Measurements from ENCODE around the gene PTPRK.
"Not testable (repeated sequence)": the region's sequence is repeated elsewhere in the genome, so short reads cannot be mapped to it uniquely, and the experiment has no call there.

The PTPRK gene

GRCh38 chr6:128057541-128057940 lies 462.9 kb downstream of the PTPRK start:
- no peak for DNase-seq

- no peak for DNase-seq
Observed at GRCh38 chr6:128053109-128053508, 467.3 kb downstream of the PTPRK start.

GRCh38 chr6:128047989-128048388 lies 472.4 kb downstream of the PTPRK start:
- DNase-seq, result no peak

GRCh38 chr6:128046033-128046432 lies 474.4 kb downstream of the PTPRK start:
- DNase-seq, result no peak

- no peak for DNase-seq
Observed at GRCh38 chr6:128039543-128039942, 480.9 kb downstream of the PTPRK start.

- no peak for DNase-seq
Observed at GRCh38 chr6:128036808-128037570, 483.4 kb downstream of the PTPRK start.

GRCh38 chr6:128033156-128033555 lies 487.2 kb downstream of the PTPRK start:
- no peak for DNase-seq

GRCh38 chr6:128032042-128032441 lies 488.4 kb downstream of the PTPRK start:
- DNase-seq, result no peak

GRCh38 chr6:128029826-128030225 lies 490.6 kb downstream of the PTPRK start:
- no peak for DNase-seq

- no peak for DNase-seq
Observed at GRCh38 chr6:128028183-128028582, 492.2 kb downstream of the PTPRK start.

- no peak for DNase-seq
Observed at GRCh38 chr6:128025478-128025877, 494.9 kb downstream of the PTPRK start.

- DNase-seq, result no peak
Observed at GRCh38 chr6:128024969-128025368, 495.4 kb downstream of the PTPRK start.

- DNase-seq, result no peak
Observed at GRCh38 chr6:128024046-128024445, 496.4 kb downstream of the PTPRK start.

- no peak for DNase-seq
Observed at GRCh38 chr6:128018821-128019220, 501.6 kb downstream of the PTPRK start.

- no peak for DNase-seq
Observed at GRCh38 chr6:128017288-128017687, 503.1 kb downstream of the PTPRK start.

- DNase-seq, result no peak
Observed at GRCh38 chr6:128007658-128008057, 512.7 kb downstream of the PTPRK start.

GRCh38 chr6:128005009-128005408 lies 515.4 kb downstream of the PTPRK start:
- DNase-seq, result no peak

GRCh38 chr6:128000363-128000762 lies 520.0 kb downstream of the PTPRK start:
- DNase-seq, result no peak

GRCh38 chr6:127998985-127999384 lies 521.4 kb downstream of the PTPRK start:
- no peak for DNase-seq

- no peak for DNase-seq
Observed at GRCh38 chr6:127997496-127998164, 522.8 kb downstream of the PTPRK start.

- DNase-seq, result no peak
Observed at GRCh38 chr6:127996925-127997324, 523.5 kb downstream of the PTPRK start.

- no peak for DNase-seq
Observed at GRCh38 chr6:127992144-127992543, 528.3 kb downstream of the PTPRK start.

- DNase-seq, result no peak
Observed at GRCh38 chr6:127990074-127990473, 530.3 kb downstream of the PTPRK start.

GRCh38 chr6:127980996-127981395 lies 539.4 kb downstream of the PTPRK start:
- no peak for DNase-seq

- DNase-seq, result not testable (repeated sequence)
Observed at GRCh38 chr6:127978185-127978584, 542.2 kb downstream of the PTPRK start.
